ENCODE results near the gene ABCD3.

Gene ABCD3

GRCh38 chr1:94463765-94464330 lies 45.7 kb downstream of the ABCD3 start:
- DNase-seq: peak; percentile 18

GRCh38 chr1:94468708-94469107 lies 50.5 kb downstream of the ABCD3 start:
- no peak for DNase-seq

DNA sequence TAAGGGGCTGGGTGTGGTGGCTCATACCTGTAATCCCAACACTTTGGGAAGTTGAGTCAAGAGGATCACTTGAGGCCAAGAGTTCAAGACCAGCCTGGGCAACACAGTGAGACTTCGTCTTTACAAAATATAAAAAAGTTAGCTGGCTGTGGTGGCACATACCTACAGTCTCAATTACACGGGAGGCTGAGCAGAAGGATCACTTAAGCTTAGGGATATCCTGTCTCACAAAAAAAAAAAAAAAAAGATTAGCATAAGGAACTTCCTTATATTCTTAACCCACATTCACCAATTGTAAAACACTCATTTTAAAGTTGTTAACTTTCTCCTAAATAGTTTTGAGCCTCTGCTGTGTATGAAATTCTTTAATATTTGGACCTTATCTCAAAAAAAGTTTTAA lies 53.1 kb downstream of the ABCD3 start:
- DNase-seq: no peak

DNA sequence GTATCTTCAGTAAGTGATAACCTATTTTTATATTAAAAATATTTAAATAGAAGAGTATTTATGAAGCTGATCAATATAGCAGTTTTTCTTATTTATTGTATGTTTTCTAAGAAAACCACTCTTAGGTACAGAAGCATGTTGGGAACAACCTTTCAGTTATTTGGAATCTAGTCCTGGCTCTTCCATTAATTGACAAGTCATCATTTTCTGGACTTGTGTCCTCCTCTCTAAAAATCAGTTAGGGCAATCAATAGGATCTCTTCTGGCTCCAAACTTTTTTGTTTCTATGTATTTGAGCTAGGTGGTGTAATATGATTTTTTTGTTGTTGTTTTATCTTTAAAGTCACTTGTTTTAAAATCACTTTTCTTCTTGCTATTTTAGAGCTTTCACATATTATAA lies 57.0 kb downstream of the ABCD3 start:
- DNase-seq: no peak

DNA sequence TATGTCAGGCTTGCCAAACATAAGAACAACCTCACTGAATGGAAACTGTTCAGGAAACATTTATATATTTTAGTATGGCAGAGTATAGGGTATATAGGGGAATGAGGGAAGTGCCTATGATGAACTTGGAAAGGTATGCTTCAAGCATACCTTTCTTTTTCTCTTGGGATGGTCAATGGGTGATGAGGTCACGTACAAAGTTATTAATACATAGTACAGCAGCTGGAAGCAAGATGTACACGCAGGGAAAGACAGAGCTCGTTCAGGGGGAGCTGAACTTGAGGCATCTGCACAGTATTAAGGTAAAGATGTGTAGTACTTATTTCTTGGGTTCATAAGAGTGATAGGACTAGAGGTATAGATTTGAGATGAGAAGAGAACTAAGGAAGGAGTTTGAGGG lies 61.5 kb downstream of the ABCD3 start:
- no peak for DNase-seq

DNA sequence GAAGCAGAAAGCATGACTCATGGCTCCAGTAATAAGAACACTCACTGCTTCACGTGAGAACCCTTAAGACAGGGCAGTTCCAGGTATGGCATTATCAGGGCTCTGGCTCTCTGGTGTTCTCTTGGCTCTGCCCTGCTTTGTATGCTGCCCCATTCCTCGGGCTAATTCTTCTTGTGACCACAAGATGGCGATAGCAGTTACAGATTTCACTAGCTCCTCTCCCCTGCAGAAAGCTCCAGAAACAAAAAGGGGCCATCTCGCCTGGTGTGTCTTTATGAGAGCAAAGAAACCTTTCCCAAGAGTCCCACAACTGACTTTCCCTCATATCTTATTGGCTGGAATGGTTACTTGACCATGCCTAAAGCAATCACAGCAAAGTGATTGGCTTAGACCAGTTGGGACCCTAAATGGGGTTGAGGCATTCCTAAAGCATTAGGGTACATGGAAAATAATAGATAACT lies 63.3 kb downstream of the ABCD3 start:
- peak; percentile 60 for DNase-seq

DNA sequence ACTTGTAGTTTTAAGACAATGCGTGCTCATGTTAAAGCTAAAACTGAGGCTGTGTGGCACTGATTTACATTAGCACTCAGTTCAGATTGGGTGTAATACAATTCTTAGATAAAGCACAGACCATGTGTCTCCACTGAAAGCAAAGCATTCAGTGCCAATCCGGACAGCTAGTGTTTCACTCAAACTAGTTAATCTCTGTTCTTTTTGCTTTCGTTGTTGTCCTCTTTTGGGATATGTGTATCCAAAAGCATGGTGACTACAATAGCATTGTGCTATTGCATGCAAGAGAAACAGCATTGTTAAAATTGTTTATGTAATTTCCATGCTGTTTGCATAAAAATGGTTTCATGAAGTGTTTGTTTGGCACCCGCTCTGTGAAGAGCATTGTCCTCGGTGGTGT lies 68.8 kb downstream of the ABCD3 start:
- DNase-seq: no peak

GRCh38 chr1:94490556-94490955 lies 72.4 kb downstream of the ABCD3 start:
- no peak for DNase-seq

DNA sequence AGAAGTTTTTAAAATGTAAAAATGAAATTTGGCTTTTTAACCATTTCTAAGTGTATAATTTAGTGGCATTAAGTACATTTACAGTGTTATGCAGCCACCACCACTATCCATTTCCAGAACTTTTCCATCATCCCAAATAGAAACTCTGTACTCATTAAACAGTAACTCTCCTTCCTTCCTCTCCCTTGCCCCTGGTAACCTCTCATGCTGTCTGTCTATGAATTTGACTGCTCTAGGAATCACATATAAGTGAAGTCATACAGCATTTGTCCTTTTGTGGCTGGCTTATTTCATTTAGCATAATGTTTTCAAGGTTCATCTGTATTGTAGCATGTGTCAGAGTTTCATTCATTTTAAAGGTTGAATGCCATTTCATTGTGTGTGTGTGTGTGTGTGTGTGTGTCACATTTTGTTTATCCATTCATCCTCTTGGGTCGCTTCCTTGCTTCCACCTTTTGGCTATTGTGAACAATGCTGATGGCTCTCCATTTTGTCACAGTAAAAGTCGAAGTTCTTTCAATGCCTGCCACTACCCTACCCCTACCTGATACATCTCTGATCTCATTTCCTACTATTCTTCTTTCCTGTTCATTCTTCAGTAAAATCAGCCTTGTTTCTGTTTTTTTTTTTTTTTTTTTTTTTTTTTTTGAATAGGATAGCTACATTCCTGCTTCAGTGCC lies 78.0 kb downstream of the ABCD3 start:
- no peak for DNase-seq

DNA sequence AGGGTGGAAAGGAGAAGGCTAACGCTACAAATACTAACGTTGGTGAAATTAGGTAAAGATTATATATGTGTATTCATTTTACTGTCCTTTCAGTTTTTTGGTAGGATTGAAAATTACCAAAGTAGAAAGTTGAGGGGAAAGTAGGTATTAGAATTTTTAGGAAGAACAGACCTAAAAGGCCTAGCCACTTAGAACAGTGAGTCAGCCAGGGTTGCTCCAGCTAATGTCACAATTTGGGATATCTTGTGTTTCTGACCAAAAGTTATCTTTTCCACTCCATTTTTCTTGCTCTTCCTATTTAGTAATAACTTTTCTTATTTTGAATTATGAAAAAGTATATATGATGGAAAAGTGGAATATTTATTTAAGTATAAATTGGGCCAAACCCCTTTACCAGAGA lies 83.2 kb downstream of the ABCD3 start:
- no peak for DNase-seq

DNA sequence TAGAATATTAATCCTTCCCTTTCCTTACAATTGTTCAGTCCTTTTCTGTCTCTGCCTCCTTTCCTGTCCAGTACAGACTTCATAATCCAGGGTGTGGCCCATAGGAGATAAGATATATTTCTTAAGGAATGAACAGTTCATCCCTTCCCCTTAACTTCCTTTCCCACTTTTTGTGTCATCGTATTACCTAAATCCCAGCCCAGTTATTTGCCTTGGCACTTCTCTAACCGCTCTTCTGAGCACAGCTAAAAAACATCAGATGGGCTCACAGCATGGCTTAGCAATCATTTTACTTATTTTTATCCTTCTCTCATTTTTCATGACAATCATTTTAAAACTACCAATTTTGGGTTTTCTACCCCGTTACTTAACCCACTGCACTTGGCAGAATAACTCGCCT lies 83.7 kb downstream of the ABCD3 start:
- DNase-seq: no peak

GRCh38 chr1:94503153-94503552 lies 85.0 kb downstream of the ABCD3 start:
- DNase-seq: no peak

- DNase-seq: no peak
These were observed 86.4 kb downstream of the ABCD3 start for GRCh38 chr1:94504601-94505000.

DNA sequence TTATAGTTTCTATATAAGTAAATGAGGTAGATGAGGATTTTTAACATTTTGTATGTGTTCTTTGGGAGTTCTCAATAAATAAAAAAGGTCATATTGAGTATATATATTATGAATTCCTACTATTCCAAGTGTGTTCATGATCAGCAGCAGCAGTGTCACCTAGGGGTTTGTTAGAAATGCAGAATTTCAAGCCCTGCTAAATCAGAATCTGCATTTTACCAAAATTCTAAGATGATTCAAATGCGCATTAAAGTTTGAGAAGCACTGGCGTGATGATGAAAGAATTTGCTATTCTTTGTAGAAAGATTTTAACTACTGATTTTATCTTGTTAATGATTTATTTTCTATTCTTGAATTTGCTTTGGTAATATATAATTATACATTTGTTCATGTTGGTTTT lies 94.6 kb downstream of the ABCD3 start:
- DNase-seq: no peak

GRCh38 chr1:94514095-94514727 lies 96.0 kb downstream of the ABCD3 start:
- no peak for DNase-seq

DNA sequence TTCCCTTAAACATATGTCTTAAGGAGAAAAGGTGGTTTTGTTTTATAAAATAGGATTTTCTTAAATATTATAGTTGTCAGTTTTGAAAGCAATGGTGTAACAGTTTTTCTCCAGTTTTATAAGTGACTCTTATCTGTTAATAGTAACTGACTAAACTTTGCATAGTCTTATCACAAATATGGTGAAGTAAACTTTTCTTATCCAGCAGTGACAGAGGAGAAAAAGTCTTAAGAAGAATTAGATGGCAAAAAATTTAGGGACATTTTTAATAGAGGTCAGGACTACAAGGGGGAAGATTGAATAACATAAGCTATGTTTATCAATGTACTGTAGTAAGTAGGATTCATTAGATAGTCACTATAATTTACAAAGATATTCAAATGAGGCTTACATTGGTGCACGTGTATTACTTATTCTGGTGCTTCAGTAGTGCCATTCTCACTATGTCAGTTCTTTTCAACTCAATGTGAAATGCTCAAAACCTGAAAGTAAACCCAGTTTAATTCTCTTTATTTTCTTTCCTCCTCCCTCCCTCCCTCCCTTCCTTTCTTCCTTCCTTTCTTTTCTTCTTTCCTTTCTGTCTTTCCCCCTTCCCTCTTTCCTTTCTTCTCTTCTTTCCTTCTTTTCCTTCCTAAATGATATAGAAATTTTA lies 97.2 kb downstream of the ABCD3 start:
- DNase-seq: no peak

GRCh38 chr1:94519351-94519750 lies 101.2 kb downstream of the ABCD3 start:
- no peak for DNase-seq

DNA sequence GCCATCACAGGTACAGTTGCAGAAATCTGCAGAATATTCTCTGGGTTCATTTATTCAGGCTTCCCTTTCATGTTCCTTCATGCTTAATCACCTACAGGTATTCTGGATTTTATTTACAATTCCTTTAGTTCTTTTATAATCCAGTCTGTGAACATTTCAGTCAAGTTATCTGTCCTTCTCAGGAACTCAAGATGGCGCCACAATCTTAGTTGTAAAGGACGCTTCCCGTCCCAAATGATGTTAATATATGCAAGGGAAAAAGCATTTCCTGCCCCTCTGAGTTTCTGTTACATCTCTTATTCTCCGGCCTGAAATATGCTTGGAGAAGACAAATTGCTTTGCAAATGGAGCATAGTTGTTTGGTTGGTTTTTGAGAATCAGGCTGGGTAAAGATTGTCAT lies 104.1 kb downstream of the ABCD3 start:
- DNase-seq: no peak

DNA sequence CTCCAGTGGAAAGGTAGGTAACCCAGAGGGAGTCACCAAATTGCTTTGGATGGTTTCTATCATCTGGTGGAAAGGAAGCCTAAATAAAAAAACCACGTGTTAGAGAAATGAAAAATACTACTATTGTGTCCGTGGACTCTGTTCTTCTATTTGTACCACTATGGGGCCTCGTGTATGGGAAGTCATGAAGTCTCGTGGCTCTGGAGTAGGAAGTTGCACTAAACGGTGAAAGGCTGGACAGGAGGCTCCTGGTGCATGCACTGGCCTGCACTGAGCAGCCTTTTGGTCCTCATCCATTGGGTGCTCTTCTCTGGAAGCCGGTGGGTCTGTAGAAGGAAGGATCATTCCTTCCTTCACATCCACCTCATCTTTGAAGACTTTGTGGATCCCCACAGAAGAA lies 106.3 kb downstream of the ABCD3 start:
- no peak for DNase-seq

- DNase-seq: no peak
These were observed 108.2 kb downstream of the ABCD3 start for GRCh38 chr1:94526152-94526980.

DNA sequence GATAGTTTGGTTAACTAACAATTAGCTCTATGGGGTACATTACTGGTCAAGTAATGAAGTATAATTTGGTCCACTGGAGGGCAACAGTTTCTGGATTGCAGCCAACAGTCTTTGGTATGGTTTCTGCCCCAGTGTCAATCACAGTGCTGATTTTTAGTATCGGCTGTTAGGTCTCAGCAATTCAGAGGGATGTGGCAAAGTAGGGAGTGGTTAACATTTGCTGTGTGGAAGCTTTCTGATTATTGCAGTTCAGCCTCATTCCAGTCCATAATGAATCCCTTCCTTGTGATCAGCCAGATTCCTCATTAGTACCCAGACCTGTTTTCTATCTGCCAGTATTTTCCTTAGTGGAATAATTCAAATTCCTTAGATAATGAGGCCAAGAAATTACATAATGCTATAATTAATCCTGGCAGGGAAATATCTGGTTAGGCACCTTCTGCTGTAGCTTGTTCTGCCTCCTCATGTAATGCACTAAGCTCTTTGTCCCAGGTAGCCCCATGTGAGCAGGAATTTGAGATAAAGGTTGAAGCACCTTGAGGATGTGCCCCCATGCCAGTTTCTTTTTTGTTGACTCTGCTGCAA lies 109.3 kb downstream of the ABCD3 start:
- no peak for DNase-seq

- DNase-seq: no peak
These were observed 110.1 kb downstream of the ABCD3 start for GRCh38 chr1:94528299-94528698.

GRCh38 chr1:94528826-94529225 lies 110.6 kb downstream of the ABCD3 start:
- no peak for DNase-seq
